NCI-H460 (cell line): ENCODE measurements around the gene ADAMTSL2. TPM values are rescaled to one million over a fixed set of nuclear protein-coding genes. Genes with fewer than 3 reads are reported as not detected.

Source experiments
- DNase-seq: peaks from one replicate; pipeline ENCODE4 v3.0.0-alpha.2; 2016; ENCODE audit warnings: low read depth; ENCODE audit errors: extremely low read depth
- total RNA-seq: library from RNA; depleted of rRNA; stranded (reverse); fragments of >200 nt; shearing (Covaris generic); gene quantifications from 2 replicates; pipeline ENCODE4 v1.2.3, GENCODE V29; 2014; rRNA removed

The ADAMTSL2 gene
- total RNA-seq, 1 experiment from 2014 or later, result not detected

GRCh38 chr9:133616643-133617405, 82.3 kb downstream of the ADAMTSL2 start:
- no peak for DNase-seq

GRCh38 chr9:133618726-133619125, 84.2 kb downstream of the ADAMTSL2 start:
- no peak for DNase-seq

GRCh38 chr9:133619791-133620190, 85.3 kb downstream of the ADAMTSL2 start:
- DNase-seq, result no peak

GRCh38 chr9:133621725-133622267, 87.3 kb downstream of the ADAMTSL2 start:
- no peak for DNase-seq

- DNase-seq, result no peak
These were observed 88.1 kb downstream of the ADAMTSL2 start for GRCh38 chr9:133622555-133622954.

Other genes with a start within 250 kb of the ADAMTSL2 start
- 18.3 and 20.6 TPM in 2 replicates for gene SURF6, start 198.5 kb upstream of the ADAMTSL2 start, total RNA-seq
- gene MED22, start 186.6 kb upstream of the ADAMTSL2 start, total RNA-seq, result 16.9 and 17.0 TPM in 2 replicates
- 2,700 and 2,738 TPM in 2 replicates for gene RPL7A, start 186.5 kb upstream of the ADAMTSL2 start, total RNA-seq
- gene SURF1, start 178.2 kb upstream of the ADAMTSL2 start, total RNA-seq, result 17.3 and 23.8 TPM in 2 replicates
- 51.3 and 52.6 TPM in 2 replicates for gene SURF2, start 178.2 kb upstream of the ADAMTSL2 start, total RNA-seq
- gene SURF4, start 158.6 kb upstream of the ADAMTSL2 start, total RNA-seq, result 212 and 214 TPM in 2 replicates
- gene STKLD1, start 158.3 kb upstream of the ADAMTSL2 start, total RNA-seq, result 0.59 TPM in 1 of 2 replicates, not detected in the other
- 22.1 and 27.1 TPM in 2 replicates for gene REXO4, start 116.7 kb upstream of the ADAMTSL2 start, total RNA-seq
- gene ADAMTS13, start 112.3 kb upstream of the ADAMTSL2 start, total RNA-seq, result 0.40 and 1.1 TPM in 2 replicates
- 2.7 and 4.1 TPM in 2 replicates for gene CACFD1, start 74.7 kb upstream of the ADAMTSL2 start, total RNA-seq
- gene SLC2A6, start 55.6 kb upstream of the ADAMTSL2 start, total RNA-seq, result 4.0 and 4.4 TPM in 2 replicates
- gene MYMK, start 9.7 kb upstream of the ADAMTSL2 start, total RNA-seq, result not detected in 2 replicates
- gene FAM163B, start 74.7 kb downstream of the ADAMTSL2 start, total RNA-seq, result not detected in 2 replicates
- not detected in 2 replicates for gene DBH, start 101.7 kb downstream of the ADAMTSL2 start, total RNA-seq
- gene SARDH, start 203.6 kb downstream of the ADAMTSL2 start, total RNA-seq, result 0.07 TPM in 1 of 2 replicates, not detected in the other